ENCODE results near the gene GOLGA6A.
"Not testable (repeated sequence)": the region's sequence is repeated elsewhere in the genome, so short reads cannot be mapped to it uniquely, and the experiment has no call there.

GOLGA6A gene

GRCh38 chr15:74108611-74109010 is 26.3 kb upstream of the GOLGA6A start:
- CTCF ChIA-PET, result interaction anchor here (1.4 kb wide), 1 partner anchor 212 kb away, joined by 4 read pairs; no protein-coding TSS in a partner anchor
- H3K4me1 ChIP-seq (ENCODE audit: control insufficient read depth, insufficient read depth, low read length); POLR2A ChIA-PET; H3K27ac ChIP-seq (ENCODE audit: extremely low read depth, low read depth, low read length); H3K9me3 ChIP-seq (ENCODE audit: control insufficient read depth, insufficient read depth, low read depth, low read length); H3K36me3 ChIP-seq (ENCODE audit: control insufficient read depth in 2 of 2, insufficient read depth in 1 of 2, low read length in 2 of 2); H3K4me3 ChIP-seq (ENCODE audit: low read depth, low read length): not testable (repeated sequence)
- TF ChIP-seq CTCF (tag by site-specific recombination; IDR thresholded peaks at IDR 0.05), result peak; percentile 13; the same call in 1 of the 2 replicates

- Histone ChIP-seq H3K9me3 (ENCODE audit: control insufficient read depth, insufficient read depth, low read depth, low read length) (no peaks in the 10 kb centered on the region), H3K36me3 (ENCODE audit: control insufficient read depth in 2 of 2, insufficient read depth in 1 of 2, low read length in 2 of 2) (no peaks in the 10 kb centered on the region), H3K4me3 (ENCODE audit: low read depth, low read length) (no peak overlapping the region), H3K4me1 (ENCODE audit: control insufficient read depth, insufficient read depth, low read length) (no peaks in the 10 kb centered on the region), H3K27ac (ENCODE audit: extremely low read depth, low read depth, low read length) (no peak overlapping the region)
- TF ChIP-seq ZNF169 (tag by site-specific recombination; IDR thresholded peaks at IDR 0.05) (no peak), ZBTB6 (tag by site-specific recombination; IDR thresholded peaks at IDR 0.05) (no peak), ZBTB26 (tag by site-specific recombination; optimal IDR thresholded peaks at IDR 0.05) (no peak), MZF1 (tag by site-specific recombination; IDR thresholded peaks at IDR 0.05; ENCODE audit: borderline replicate concordance) (no peak), ZNF501 (tag by site-specific recombination; IDR thresholded peaks at IDR 0.05) (no peak), MEIS1 (CRISPR knock-in tag; IDR thresholded peaks at IDR 0.05; ENCODE audit: borderline replicate concordance) (no peak), ZBTB48 (tag by site-specific recombination; IDR thresholded peaks at IDR 0.05) (no peak), BCL11B (tag by site-specific recombination; IDR thresholded peaks at IDR 0.05; ENCODE audit: low read depth) (no peak), ZSCAN4 (tag by site-specific recombination; IDR thresholded peaks at IDR 0.05) (no peak), ZBTB21 (tag by site-specific recombination; IDR thresholded peaks at IDR 0.05) (no peak), ZNF2 (tag by site-specific recombination; IDR thresholded peaks at IDR 0.05) (no peak), ZBTB17 (tag by site-specific recombination; IDR thresholded peaks at IDR 0.05) (no peak), ZNF658 (tag by site-specific recombination; IDR thresholded peaks at IDR 0.05) (no peak), ZNF747 (tag by site-specific recombination; IDR thresholded peaks at IDR 0.05) (no peak), ZNF292 (tag by site-specific recombination; IDR thresholded peaks at IDR 0.05; ENCODE audit: borderline replicate concordance, low read depth) (no peak), ZSCAN30 (tag by site-specific recombination; IDR thresholded peaks at IDR 0.05) (no peak), ZIC2 (tag by site-specific recombination; IDR thresholded peaks at IDR 0.05) (no peak), ZNF155 (tag by site-specific recombination; IDR thresholded peaks at IDR 0.05) (no peak), ZNF488 (tag by site-specific recombination; IDR thresholded peaks at IDR 0.05) (no peak)
- POLR2A ChIA-PET, result no interaction called here
- CTCF ChIA-PET, result interaction anchor here (0.9 kb wide), 1 partner anchor 211 kb away, joined by 3 read pairs; no protein-coding TSS in a partner anchor
Measured at GRCh38 chr15:74108111-74108510, 25.8 kb upstream of the GOLGA6A start.

All from HEK293 (cell line).